Measurements from ENCODE around the gene PLCB4.

Gene PLCB4

DNA sequence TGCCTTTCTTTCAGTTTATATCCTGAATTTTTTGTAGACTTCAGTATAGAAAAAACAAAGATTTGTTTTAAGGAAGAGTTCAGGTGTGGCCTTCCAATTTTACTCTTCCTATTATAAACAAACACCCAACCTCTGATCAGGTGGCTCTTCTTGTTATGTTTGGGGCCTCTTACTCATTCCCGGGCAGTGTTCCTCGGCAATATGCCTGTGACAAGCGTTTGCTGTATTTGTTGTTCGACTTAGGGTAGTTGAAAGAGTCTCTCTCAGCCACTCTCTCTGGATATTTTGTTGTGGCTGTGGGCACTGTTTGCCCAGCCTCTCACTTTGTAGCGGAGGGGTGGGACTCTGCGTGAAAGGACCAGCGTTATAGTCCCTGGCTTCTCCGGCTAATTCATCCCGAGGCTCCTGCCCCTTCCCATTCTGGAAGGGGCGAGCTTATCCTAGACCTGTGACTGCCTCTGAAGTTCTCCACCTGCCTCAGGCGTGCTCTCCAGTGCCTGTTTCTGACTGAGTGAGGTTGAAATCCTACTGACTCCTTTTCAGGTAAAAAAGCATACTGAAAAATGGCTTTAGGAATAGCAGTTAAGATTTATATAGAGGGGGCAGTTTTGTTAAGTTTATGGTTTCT, 97.4 kb downstream of the PLCB4 start:
- no peak overlapping the region for H3K4me3 ChIP-seq (ENCODE audit: low read depth, low read length)
- no peak overlapping the region for H3K27ac ChIP-seq
- TF ChIP-seq, protein P1, sequence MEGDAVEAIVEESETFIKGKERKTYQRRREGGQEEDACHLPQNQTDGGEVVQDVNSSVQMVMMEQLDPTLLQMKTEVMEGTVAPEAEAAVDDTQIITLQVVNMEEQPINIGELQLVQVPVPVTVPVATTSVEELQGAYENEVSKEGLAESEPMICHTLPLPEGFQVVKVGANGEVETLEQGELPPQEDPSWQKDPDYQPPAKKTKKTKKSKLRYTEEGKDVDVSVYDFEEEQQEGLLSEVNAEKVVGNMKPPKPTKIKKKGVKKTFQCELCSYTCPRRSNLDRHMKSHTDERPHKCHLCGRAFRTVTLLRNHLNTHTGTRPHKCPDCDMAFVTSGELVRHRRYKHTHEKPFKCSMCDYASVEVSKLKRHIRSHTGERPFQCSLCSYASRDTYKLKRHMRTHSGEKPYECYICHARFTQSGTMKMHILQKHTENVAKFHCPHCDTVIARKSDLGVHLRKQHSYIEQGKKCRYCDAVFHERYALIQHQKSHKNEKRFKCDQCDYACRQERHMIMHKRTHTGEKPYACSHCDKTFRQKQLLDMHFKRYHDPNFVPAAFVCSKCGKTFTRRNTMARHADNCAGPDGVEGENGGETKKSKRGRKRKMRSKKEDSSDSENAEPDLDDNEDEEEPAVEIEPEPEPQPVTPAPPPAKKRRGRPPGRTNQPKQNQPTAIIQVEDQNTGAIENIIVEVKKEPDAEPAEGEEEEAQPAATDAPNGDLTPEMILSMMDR (IDR thresholded peaks at IDR 0.05; ENCODE audit: low read depth, low read length): no peak
- no peaks in the 10 kb centered on the region for H3K36me3 ChIP-seq
- H3K27me3 ChIP-seq (ENCODE audit: insufficient read depth, low read depth, severe bottlenecking): no peaks in the 10 kb centered on the region
- no peaks in the 10 kb centered on the region for H3K9me3 ChIP-seq (ENCODE audit: severe bottlenecking)
- DNase-seq: no peak

DNA sequence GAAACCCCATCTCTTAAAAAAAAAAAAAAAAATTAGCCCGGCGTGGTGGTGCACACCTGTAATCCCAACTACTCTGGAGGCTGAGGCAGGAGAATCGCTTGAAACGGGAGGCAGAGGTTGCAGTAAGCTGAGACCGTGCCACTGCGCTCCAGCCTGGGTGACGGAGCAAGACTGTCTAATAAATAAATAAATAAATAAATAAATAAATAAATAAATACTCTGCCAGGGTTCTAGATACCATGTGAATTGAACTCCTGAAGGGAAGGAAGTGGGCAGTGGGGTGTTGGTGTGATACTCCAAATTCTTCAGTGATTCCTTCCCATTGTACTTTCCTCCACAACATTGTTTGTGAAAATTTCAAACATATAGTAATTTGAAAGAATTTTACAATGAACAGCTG, 100.5 kb downstream of the PLCB4 start:
- no peaks in the 10 kb centered on the region for H3K9me3 ChIP-seq (ENCODE audit: severe bottlenecking)
- H3K27ac ChIP-seq: no peak overlapping the region
- TF ChIP-seq, protein P1 (IDR thresholded peaks at IDR 0.05; ENCODE audit: low read depth, low read length): no peak
- no peaks in the 10 kb centered on the region for H3K27me3 ChIP-seq (ENCODE audit: insufficient read depth, low read depth, severe bottlenecking)
- no peak for DNase-seq
- no peaks in the 10 kb centered on the region for H3K36me3 ChIP-seq
- no peak overlapping the region for H3K4me3 ChIP-seq (ENCODE audit: low read depth, low read length)

DNA sequence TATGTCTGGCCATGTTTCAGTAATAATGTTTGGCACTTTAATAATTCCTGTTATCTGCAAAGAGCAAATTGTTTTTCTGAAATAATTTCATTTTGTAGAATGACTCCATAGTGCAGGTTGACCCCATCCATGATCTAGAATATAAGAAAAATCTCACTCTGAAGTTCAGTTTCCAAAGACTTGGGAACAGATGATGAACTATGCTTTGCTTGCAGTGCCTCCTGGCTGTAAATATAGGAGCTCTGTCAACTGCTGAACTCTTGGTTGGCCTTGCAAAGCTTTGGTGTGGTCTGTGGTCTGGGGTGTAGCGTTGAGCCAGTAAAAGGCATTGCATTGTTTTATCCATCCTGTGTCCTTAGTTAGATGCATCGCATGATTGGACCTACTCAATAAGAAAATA, 104.0 kb downstream of the PLCB4 start:
- Histone ChIP-seq H3K27ac (no peak overlapping the region), H3K4me3 (ENCODE audit: low read depth, low read length) (no peak overlapping the region), H3K9me3 (ENCODE audit: severe bottlenecking) (no peaks in the 10 kb centered on the region), H3K36me3 (no peaks in the 10 kb centered on the region), H3K27me3 (ENCODE audit: insufficient read depth, low read depth, severe bottlenecking) (no peaks in the 10 kb centered on the region)
- DNase-seq: no peak
- TF ChIP-seq, protein P1 (IDR thresholded peaks at IDR 0.05; ENCODE audit: low read depth, low read length): peak; percentile 27; the same call in 1 of the 2 replicates

DNA sequence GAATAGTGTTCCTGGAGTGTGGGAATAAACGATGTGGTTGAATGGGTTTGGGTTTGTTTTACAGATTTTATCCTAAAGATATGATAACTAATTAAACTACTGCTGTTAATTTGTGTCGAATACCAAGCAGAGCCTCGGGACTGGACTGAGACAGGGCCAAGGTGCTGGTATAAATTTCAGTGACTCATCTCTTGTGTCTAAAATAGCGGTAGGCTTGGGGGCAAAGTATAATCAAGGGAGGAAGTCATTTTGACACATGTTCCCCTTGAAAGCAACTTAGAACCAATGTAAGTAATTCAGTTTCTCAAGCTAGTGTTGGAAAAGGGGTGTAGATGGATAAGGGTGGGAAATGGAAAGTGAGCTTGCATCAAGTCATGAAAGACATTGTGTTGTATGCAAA, 108.4 kb downstream of the PLCB4 start:
- H3K4me3 ChIP-seq (ENCODE audit: low read depth, low read length): no peak overlapping the region
- H3K9me3 ChIP-seq (ENCODE audit: severe bottlenecking): no peaks in the 10 kb centered on the region
- no peaks in the 10 kb centered on the region for H3K36me3 ChIP-seq
- no peak for DNase-seq
- TF ChIP-seq, protein P1 (IDR thresholded peaks at IDR 0.05; ENCODE audit: low read depth, low read length): no peak
- no peaks in the 10 kb centered on the region for H3K27me3 ChIP-seq (ENCODE audit: insufficient read depth, low read depth, severe bottlenecking)
- H3K27ac ChIP-seq: no peak overlapping the region

DNA sequence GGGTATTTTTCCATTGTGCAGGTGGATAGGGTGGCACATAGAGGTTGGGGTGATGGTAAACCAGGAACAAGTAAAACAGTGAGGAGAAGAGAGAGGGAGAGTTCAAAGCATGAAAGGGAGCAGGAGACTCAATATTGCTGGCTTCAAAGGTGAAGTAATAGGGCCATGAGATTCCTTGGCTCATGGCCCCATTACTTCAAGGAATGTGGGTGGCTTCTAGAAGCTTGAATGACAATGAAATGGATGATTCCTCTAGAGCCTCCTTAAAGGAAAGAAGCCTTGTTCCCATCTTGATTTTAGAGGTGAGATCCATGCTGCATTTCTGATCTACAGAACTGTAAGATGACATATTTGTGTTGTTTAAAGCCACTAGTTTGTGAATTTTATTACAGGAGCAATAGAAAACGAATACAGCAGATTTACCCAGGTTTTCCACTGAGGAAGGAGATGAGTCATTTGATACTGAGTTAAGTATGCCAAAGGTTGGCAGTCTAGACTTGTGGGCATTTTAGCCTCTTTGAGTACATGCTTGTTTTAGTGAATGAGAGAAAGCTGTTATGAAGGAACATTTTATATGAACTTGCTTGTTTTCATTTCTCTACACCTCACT, 110.4 kb downstream of the PLCB4 start:
- Histone ChIP-seq H3K27me3 (ENCODE audit: insufficient read depth, low read depth, severe bottlenecking) (no peaks in the 10 kb centered on the region), H3K9me3 (ENCODE audit: severe bottlenecking) (no peaks in the 10 kb centered on the region), H3K27ac (no peak overlapping the region), H3K36me3 (no peaks in the 10 kb centered on the region), H3K4me3 (ENCODE audit: low read depth, low read length) (no peak overlapping the region)
- TF ChIP-seq, protein P1 (IDR thresholded peaks at IDR 0.05; ENCODE audit: low read depth, low read length): no peak
- no peak for DNase-seq

DNA sequence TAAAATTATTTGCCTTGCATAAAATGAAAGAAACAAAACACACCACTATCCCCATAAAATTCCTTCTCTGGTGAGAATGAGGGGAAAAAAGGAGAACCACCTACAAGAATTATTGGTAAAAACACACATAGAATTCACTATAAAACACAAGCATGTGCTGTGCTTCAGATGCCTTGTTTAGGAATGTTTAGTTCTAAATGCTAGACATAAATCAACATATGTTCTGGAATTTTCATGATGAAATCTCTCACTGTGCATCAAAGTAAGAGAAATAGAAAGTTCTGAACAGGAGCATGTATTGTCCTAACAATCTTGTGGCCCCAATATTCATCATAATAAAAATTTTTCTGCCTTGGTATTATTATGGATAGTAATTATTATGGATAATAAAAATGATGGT, 111.0 kb downstream of the PLCB4 start:
- Histone ChIP-seq H3K4me3 (ENCODE audit: low read depth, low read length) (no peak overlapping the region), H3K36me3 (no peaks in the 10 kb centered on the region), H3K9me3 (ENCODE audit: severe bottlenecking) (no peaks in the 10 kb centered on the region), H3K27me3 (ENCODE audit: insufficient read depth, low read depth, severe bottlenecking) (no peaks in the 10 kb centered on the region), H3K27ac (no peak overlapping the region)
- TF ChIP-seq, protein P1 (IDR thresholded peaks at IDR 0.05; ENCODE audit: low read depth, low read length): no peak
- no peak for DNase-seq
